Endometrium (tissue), 2 donors: ENCODE results near the gene ATP7B.
"Not testable (repeated sequence)": the region's sequence is repeated elsewhere in the genome, so short reads cannot be mapped to it uniquely, and the experiment has no call there.

ENCODE experiments used
- FAIRE-seq: peaks from 2 replicates; lab custom pipeline; 2012; peaks lifted over from hg19 to GRCh38; lab: Jason Lieb, UNC
- donor health status: control.
- donor health status: control.

The ATP7B gene

DNA sequence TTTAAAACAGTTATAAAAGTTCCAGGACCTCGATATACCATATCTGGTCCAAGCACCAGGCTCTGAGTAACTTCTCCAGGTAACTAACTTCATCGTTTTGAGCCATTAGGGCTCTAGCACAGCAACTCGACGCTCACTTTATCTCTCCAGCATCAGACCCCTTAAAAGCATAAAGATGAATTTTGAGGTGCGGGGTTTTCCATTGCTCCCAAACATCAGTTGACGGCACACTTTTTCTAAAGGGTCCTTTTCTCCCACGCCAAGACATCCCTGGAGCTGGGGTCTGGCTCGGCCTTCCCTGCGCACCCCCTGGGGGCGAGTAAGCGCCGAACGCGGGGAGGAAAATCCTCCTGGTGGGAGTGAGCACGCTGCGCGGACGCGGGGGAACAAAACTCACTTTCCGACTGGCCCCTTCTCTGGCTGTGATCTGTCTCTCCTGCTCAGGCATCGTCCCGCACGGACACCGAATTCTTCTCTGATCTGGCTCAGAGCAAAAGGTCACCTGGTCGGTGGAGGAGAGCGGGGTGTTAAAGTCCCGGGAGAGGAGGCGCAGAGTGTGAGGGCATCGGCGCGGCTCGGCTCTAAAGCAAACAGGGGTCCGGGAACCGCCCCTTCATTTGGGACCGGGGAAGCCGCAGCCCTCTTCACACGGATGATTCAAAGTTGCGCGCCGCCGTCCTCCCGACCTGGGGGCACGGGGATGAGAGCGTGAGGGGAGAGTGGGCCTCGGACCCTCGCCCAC is at the start of gene ATP7B:
Gene ATP7B (minus strand): TSS at position 561 of the 742 bp plus-strand sequence. CDS start 113 bp downstream, at position 448.
- no peak for FAIRE-seq

DNA sequence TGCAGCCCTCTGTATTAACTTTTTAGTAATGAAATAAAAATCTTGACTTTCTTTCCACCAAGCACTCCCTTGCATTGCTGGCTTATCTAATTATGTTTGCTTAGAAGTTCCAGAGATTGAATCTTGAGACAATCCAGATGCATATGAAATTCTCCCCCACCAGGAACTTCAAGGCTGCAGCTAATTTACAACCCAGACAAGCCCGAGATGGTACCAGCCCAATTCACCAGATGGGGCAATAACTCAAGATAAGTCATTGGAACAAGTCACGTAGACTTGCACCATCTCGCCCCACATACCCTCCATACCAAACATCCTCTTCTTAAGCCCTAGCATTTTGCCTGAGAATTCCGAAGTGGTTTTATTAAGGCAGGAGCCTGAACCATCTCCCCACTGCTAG is 42.2 kb upstream of the ATP7B start:
- no peak for FAIRE-seq

DNA sequence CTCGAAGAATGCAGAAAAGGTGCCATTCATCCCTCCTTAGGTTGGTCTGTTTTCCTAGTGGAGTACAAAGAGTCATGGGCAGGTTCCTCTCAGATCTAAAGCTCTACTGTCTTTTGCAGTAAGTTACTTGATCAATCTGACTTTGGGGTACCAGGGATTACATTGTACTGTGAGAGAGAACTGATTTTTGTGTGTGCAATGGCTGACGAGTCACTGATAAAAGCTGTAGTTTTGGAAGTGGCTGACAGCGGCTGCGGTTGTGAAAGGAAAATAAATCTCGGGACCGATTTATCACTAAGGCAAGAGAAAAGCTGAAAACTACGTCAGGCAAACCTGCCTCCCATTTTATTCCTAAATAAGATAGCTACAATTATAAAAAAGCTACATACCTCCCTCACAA is 40.1 kb upstream of the ATP7B start:
- no peak for FAIRE-seq

DNA sequence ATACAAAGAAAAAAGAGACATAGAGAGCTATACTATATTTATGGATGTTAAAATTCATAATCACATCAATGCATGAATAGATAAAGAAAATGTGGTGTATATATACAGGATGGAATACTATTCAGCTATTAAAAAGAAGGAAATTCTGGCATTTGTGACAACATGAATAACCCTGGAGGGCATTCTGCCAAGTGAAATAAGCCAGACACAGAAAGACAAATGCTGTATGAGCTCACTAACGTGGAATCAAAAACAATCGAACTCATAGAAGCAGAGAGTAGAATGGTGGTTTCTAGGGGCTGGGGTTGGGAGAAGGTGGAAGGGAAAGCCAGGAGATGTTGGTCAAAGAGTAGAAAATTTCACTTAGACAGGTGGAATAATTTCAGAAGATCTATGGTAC is 37.3 kb upstream of the ATP7B start:
- no peak for FAIRE-seq

DNA sequence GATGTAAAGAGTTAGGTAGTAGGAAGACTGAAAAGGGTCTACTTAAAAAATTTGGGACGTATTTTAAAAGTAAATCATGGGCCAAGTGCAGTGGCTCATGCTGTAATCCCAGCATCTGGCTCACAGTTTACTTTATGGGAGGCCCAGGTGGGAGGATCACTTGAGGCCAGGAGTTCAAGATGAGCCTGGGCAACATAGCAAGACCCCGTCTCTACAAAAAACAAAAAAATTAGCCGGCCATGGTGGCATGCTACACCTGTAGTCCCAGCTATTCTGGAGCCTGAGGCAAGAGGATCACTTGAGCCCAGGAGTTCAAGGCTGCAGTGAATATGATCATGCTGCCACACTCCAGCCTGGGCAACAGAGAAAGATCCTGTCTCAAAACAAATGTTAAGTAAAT is 36.2 kb upstream of the ATP7B start:
- FAIRE-seq = no peak

DNA sequence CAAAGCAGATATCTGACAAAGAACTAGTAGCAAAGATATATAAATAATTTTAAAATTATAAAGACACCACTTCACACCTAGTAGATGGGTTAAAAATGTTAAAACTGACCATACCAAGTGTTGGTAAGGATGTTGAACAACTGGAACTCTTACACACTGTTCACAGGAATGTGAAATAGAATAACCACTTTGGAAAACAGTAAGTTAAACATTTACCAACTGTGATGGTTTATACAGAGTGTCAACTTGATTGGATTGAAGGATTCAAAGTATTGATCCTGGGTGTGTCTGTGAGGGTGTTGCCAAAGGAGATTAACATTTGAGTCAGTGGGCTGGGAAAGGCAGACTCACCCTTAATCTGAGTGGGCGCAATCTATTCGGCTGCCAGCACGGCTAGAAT is 32.4 kb upstream of the ATP7B start:
- no peak for FAIRE-seq

DNA sequence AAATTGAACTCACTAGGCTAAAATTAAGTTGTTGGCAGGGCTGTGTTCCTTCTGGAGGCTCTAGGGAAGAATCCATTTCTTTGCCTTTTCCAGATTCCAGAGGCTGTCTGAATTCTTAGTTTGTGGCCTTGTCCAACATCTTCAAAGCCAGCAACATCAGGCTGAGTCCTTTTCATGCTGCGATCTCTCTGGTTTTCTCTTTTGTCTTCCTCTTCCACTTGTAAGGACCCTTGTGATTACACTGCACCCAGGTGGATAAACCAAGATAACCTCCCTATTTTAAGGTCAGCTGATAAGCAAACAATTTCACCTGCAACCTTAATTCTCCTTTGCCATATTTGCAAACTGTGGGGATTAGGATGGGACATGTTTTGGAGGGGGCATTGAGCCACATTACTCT is 24.8 kb upstream of the ATP7B start:
- FAIRE-seq = no peak

DNA sequence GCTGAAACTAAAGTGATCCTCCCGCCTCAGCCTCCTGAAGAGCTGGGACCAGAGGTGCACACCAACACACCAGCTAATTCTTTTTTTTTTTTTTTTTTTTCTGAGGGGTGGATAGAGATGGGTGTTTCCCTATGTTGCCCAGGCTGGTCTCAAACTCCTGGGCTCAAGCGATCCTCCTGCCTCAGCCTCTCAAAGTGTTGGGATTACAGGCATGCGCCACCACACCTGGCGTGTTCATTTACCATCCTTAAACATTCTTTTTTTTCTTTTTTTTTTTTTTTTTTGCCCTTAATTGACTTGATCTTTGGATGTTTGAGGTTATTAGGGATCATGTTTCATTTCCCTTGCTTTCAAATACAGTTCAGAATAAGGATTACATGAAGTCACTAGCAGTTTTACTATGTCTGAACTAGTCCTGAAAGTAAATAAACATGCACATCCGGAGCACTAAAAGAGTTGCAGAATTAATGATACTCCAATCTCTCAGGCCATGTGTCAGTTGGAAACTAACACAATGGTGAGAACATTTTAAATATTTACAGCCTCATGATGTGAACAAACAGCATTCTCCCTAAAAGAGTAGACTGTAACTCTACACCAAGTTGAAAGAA is 23.5 kb upstream of the ATP7B start:
- no peak for FAIRE-seq

DNA sequence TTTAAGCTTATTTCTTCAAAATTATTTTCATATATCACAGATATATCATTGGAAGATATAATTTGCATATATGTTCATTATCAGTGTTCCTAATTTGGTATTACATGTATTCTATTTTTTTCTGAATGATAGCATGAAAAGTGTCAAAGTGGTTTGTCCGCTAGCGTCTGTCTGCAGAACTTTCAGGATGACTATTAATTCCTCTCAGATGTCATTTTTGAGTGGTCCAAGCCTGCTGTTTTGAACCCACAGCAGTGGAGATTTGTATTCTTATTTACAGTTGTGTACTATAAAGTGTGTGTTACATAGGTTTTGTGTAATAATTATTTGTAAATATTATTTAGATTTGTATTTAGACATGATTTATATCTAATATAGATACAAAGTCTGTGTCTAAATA is 21.8 kb upstream of the ATP7B start:
- no peak for FAIRE-seq

DNA sequence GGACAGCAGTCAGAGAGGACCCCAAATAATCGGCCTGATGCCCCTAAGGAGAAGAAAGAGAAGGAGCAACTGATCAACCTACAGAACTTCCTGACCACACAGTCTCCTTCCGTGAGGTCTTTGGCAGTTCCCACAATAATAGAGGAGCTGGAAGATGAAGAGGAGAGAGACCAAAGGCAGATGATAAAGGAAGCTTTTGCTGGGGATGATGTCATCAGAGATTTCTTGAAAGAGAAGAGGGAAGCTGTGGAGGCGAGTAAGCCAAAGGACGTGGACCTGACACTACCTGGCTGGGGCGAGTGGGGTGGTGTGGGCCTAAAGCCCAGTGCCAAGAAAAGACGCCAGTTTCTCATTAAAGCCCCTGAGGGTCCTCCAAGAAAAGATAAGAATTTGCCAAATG is 19.2 kb upstream of the ATP7B start:
- FAIRE-seq = not testable (repeated sequence)

DNA sequence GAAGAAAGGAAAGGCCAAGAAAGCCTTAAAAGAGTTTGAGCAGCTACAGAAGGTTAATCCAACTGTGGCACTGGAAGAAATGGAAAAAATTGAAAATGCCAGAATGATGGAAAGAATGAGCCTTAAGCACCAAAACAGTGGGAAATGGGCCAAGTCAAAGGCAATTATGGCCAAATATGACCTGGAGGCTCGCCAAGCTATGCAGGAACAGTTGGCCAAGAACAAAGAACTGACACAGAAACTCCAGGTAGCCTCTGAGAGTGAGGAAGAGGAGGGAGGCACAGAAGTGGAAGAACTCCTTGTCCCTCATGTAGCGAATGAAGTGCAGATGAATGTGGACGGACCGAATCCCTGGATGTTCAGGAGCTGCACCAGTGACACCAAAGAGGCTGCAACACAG is 18.3 kb upstream of the ATP7B start:
- FAIRE-seq = no peak

DNA sequence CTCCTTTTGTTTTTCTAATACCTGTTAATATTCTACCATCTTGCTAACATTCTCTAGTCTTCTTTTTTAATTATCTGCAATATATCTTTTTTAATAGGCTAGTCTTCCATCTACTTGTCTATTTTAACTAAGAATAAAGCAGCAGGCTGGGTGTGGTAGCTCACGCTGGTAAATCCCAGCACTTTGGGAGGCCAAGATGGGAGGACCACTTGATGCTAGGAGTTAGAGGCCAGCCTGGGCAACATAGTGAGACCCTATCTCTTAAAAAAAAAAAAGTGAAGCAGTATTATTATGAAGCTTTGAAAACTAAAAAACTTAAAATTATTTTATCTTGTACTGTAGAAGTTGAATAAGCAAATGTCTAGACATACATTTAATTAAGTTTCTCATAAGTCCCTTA is 16.6 kb upstream of the ATP7B start:
- no peak for FAIRE-seq

DNA sequence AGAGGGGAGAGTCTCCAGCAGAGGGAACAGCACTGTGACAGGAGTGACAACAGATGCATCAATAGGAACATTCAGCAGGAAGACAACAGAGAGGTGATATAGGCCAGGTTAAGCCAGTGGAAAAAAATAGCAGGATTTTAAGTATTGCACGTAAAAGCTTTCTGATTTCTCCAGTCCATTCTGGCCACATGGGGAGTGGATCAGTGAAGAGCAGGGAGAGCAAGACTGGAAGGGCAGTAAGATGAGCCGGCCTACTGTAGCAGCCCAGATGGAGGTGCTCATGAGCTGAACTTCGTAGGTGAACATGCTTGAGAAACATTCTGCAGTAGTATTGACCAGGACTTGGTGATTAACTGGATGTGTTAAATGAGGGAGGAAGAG is 15.0 kb upstream of the ATP7B start:
- no peak for FAIRE-seq

DNA sequence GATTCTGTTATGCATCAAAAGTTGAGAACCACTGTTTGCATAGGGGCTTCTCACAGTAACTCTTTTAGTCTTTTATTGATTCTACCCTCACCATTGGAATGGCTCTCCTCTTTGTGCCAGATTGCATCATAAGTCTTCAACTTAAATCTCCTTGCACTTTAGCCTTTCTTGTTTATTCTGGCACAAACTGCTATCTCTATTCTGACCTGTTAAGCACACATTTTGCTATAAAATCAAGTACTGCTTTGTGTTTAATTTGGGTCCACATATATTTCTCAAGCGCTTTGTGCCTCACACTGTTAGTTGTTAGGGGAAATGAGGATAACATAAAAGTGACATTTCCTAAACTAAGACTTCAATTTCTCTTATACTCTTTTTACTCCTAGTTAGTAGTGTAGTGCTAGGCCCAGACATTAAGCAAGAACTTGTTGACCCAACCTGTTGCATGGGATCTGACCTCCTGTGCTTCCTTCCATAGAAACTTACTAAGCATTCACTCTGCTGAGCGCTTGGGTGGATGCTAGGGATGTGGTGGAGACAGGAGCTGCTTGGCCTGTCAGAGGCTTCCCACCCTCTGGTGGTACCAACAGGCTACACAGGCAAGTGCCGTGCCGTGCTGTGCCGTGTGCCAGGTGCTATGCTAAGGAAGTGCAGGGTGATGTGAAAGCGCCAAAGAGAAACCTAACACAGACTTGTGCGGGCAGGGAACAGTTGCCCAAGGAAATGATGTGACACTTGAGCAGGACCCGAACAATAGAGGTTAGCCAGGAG is 14.4 kb upstream of the ATP7B start:
- no peak for FAIRE-seq

DNA sequence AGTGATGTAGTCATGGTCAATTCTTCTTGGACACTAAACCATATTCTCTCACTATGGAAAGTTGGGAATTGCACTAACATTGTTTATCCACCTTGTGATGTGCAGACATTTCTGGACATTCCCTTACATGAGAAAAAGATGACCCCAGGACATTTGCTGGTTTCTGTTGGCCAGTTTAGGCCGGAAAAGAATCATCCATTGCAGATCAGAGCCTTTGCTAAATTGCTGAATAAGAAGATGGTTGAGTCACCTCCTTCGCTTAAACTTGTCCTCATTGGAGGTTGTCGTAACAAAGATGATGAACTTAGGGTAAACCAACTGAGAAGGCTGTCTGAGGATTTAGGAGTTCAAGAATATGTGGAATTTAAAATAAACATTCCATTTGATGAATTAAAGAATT is 13.2 kb upstream of the ATP7B start, which contains the start of gene UTP14C:
Gene UTP14C (plus strand): TSS at position 211 of the 400 bp plus-strand sequence. CDS start 4,114 bp downstream, outside the sequence.
- FAIRE-seq = no peak

DNA sequence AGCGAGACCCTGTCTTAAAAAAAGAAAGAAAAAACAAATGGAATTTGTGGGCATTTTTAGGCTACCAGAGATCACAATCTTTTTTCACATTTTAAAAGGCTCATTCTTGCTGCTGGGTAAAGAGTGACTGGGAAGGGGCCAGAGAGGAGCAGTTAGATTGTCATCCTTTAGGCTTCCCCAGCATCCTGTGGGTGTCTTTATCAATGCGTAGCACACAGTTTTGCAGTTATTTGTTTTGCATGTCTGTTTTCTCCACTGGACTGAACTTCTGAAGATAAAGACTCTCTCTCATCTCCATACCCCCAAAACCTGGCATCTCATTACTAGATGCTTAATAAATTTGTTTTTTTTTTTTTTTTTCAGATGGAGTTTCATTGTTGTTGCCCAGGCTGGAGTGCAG is 11.1 kb upstream of the ATP7B start:
- FAIRE-seq = no peak

DNA sequence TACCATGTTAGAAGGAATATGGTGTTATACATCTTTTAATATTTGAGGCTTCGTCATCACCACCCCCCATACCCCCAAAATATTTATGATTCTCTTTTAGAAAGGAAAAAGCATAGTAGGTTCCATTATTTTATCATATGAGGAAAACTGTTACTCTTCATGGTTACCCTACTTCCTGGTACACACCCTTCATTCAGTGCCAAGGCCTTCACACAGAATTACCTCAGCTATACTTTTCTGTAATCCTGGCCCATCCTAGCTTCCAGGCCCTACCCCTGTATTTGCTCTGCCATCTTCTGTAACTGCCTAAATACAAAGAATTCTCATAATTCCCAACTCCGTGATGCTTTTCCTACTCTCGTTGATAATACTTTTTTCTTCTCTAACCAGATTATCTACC is 8.9 kb upstream of the ATP7B start:
- no peak for FAIRE-seq

DNA sequence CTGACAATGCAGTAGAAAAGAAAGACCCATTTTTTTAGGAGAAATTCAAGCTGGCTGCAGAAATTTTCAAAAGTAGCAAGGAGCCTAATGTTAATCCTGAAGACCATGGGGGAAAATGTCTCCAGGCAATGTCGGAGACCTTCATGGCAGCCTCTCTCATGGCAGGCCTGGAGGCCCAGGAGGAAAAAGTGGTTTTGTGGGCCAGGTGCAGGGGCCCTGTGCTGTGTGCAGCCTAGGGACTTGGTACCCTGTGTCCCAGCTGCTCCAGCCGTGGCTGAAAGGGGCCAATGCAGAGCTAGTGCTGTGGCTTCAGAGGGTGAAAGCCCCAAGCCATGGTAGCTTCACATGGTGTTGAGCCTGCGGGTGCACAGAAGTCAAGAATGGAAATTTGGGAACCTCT is 5.0 kb upstream of the ATP7B start:
- no peak for FAIRE-seq

DNA sequence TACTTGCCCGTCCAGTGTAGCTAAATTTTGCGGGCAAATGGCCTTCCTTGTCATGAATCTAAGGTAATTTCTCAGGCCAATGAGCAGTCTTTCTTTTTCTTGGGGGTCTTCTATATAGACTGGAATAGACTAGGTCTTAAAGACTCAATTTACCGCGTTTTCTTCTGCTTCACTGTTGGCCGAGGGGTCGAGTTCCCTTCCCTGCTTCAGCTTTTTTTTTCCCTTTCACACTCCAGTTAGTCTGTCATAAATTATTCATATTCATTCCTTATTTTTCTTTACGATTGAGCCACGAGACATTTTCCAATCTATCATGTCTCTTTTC is 1.2 kb upstream of the ATP7B start:
- FAIRE-seq = no peak

DNA sequence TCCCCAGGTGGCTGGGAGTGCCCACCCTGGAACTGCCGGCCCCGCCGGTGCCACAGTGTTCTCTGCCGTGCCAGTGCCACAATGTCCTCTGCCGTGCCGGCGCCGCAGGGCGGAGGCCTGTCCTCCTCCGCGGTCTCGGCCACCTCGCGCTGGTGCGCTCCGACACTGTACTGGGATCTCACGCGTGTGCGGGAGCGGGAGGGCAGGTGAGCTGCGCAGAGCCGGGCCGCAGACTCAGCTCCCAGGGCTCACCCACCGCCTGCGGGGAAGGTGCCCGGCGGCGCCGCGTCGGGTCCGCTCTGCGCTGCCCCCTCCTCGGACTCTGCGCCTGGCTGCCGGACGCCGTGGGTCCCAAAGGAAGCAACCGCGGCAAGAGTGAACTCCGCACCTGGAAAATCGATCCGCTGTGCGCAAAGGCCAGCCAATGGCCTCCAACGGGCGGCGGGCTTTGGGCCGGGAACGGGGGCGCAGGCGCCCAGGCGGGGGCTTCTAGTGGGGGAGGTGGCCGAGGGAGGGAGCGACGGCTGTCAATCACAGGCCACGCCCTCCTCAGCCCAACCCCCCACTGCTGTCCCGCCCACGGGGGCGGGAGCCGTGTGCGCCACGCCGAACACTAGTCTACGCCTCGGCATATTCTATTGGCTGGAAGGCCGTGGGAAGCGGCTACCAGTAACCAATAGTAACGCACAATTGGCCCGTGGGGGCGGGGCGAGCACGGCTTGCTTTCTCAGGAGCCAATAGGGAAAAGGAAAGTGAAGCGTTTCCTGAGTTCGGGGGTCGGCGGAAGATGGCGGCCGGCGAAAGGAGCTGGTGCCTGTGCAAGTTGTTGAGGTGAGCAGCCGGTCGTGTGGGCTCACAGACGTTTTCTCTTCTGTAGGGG is 622 bp upstream of the ATP7B start, which contains the start of gene ALG11:
Gene ALG11 (plus strand): TSS at position 767 of the 880 bp plus-strand sequence. CDS start 21 bp downstream, at position 788.
- peak; percentile 94 for FAIRE-seq

DNA sequence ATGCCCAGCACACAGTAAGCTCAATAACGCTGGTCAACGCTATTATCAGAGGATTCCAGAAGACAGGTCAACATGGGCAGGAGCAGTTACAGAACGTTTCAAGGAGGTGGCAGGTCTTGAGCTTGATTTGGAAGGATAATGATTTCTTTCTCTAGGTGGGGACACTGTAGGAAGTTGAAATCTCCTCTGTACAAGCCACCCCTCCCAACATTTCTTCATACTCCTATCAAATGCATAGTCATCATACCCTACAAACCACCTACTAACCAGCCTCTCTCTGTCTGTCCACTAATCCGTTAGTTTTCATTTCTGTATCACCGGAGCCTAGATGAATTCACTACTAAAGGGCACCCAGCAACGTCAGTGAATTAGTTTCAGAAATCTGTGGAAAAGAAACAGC is 1.3 kb downstream of the ATP7B start:
- no peak for FAIRE-seq

DNA sequence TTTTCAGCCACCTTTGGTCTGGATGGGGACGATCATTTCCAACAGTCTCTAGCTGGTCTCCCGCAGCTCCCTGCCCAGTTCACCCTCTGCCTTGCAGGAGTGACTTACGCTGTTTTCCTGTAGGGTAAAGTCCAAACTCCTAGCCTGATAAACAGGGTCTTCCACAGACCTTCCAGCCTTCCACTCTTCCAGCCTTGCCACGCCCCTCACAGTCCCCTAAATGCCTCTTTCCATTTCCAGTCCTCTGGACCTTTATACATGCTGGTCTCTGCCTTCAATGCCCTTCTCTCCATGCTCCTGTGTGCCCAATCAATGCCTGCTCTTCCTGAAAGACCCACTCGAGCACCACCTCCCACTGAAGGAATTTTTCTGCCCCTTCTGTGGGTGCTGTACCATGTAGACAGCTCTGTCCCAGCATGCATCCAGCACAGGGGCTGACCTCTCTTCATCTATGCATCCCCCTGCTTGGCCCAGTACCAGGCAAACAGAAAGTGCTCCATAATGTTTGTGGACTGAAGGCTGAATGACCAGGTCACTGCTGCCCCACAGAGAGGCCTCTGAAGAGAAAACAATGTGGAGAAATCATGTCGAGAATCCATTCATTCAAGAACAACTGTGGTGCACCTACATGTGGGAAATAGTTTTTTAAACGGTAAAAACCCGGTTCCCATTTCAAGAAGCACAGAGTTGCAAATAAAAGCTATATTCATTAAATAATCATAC is 4.6 kb downstream of the ATP7B start:
- FAIRE-seq = no peak
